C4-2B (cell line): ENCODE data around the gene ADAMTSL1.

ENCODE experiments used
- CTCF ChIP-seq: fragments of 450-650 bp; conservative IDR thresholded peaks from 2 replicates; pipeline ENCODE4 v1.5.1; 2017; ENCODE audit warnings: mild to moderate bottlenecking
- ZFX ChIP-seq: fragments of 450-650 bp; IDR thresholded peaks from 2 replicates; pipeline ENCODE4 v1.6.1; 2017

- TF ChIP-seq CTCF = no peak
- TF ChIP-seq ZFX = no peak
Measured at GRCh38 chr9:18743421-18743820, 269.5 kb downstream of the ADAMTSL1 start.
